Upper lobe of left lung (tissue), 6 donors: ENCODE measurements around the gene CRABP1. TPM values are rescaled to one million over a fixed set of nuclear protein-coding genes. Genes with fewer than 3 reads are reported as not detected.

Source experiments
- ATAC-seq, 2 donors: fragments of 200-7000 bp; cut with Tn5 transposase; one replicate each; pipeline ENCODE4 v1.9.1; 2022; ENCODE audit warnings: mild to moderate bottlenecking in 2 of 2, moderate library complexity in 2 of 2; ENCODE audit not compliant: low FRiP score in 2 of 2
- DNase-seq, 2 donors: peaks; one replicate each; pipeline ENCODE4 v3.0.0-alpha.2; 2019 to 2020
- H3K27ac ChIP-seq, 4 donors: fragments of 200-600 bp; sonication (generic); one replicate each; pipeline ENCODE4 v1.5.1; 2016 to 2019
- H3K27me3 ChIP-seq, 4 donors: fragments of 200-600 bp; sonication (generic); one replicate each; pipeline ENCODE4 v1.5.1; 2017 to 2019
- H3K36me3 ChIP-seq, 4 donors: fragments of 200-600 bp; sonication (generic); one replicate each; pipeline ENCODE4 v1.5.1; 2016 to 2019
- H3K4me1 ChIP-seq, 4 donors: fragments of 200-600 bp; sonication (generic); one replicate each; pipeline ENCODE4 v1.5.1; 2018 to 2019
- H3K4me3 ChIP-seq, 4 donors: fragments of 200-600 bp; sonication (generic); one replicate each; pipeline ENCODE4 v1.5.1; 2017 to 2019; ENCODE audit warnings: mild to moderate bottlenecking in 2 of 4, moderate library complexity in 1 of 4
- H3K9me3 ChIP-seq, 4 donors: fragments of 200-600 bp; sonication (generic); one replicate each; pipeline ENCODE4 v1.5.1; 2018 to 2019
- EP300 ChIP-seq, 4 donors: sonication (generic); formaldehyde crosslinking; IDR thresholded peaks; one replicate each; pipeline ENCODE4 v1.5.1; 2017; ENCODE audit warnings: antibody characterized with exemption in 4 of 4, control low read depth in 2 of 4
- POLR2A ChIP-seq, 4 donors: fragments of 450-650 bp; IDR thresholded peaks; one replicate each; pipeline ENCODE4 v1.5.1; 2016 to 2017; ENCODE audit warnings: antibody characterized with exemption in 4 of 4, mild to moderate bottlenecking in 2 of 4
- POLR2AphosphoS5 ChIP-seq, 2 donors: sonication (generic); formaldehyde crosslinking; IDR thresholded peaks; one replicate each; pipeline ENCODE4 v1.5.1; 2017; ENCODE audit warnings: antibody characterized with exemption in 2 of 2
- WGBS, 2 donors: methylation state at CpG; one replicate each; pipeline ENCODE4 v1.1.5; 2017 to 2018; 5-methylcytosine and 5-hydroxymethylcytosine counted together
- total RNA-seq, 6 donors: library from RNA; depleted of rRNA in 4 of 6; stranded (reverse); fragments of >200 nt in 4 of 6; gene quantifications; one replicate each; pipeline versions ENCODE4 v1.1.0 to v1.2.1, GENCODE V29; 2016 to 2021
- TF ChIP-seq, protein P1 (sequence below), 6 experiments: fragments of 450-650 bp in 4 of 6; fragments of 200-600 bp in 2 of 6; sonication (generic) in 2 of 6; IDR thresholded peaks; one replicate each; pipeline ENCODE4 v1.5.1; 2016 to 2019; ENCODE audit warnings: antibody characterized with exemption in 6 of 6
- donor health status: DM: no; HTN: no; CAD: no; lungs with moderate emphysema.
- donor health status: DM: no; HTN: yes; CAD: no; lungs with severe emphysema.

Gene CRABP1
- total RNA-seq, 6 donors from 2014 or later = 0.44 to 0.57 TPM; not detected in 4

- WGBS, 2 donors = 70 to 74% methylated on average over 15 to 17 of the region's 17 CpGs
- H3K27ac ChIP-seq = no peak overlapping the region
- H3K4me1 ChIP-seq = no peaks in the 10 kb centered on the region
- H3K27me3 ChIP-seq = no peaks in the 10 kb centered on the region
- ATAC-seq = no peak
- no peak overlapping the region for H3K4me3 ChIP-seq
- H3K36me3 ChIP-seq = no peaks in the 10 kb centered on the region
- H3K9me3 ChIP-seq = no peaks in the 10 kb centered on the region
- DNase-seq = no peak
- TF ChIP-seq, protein P1, sequence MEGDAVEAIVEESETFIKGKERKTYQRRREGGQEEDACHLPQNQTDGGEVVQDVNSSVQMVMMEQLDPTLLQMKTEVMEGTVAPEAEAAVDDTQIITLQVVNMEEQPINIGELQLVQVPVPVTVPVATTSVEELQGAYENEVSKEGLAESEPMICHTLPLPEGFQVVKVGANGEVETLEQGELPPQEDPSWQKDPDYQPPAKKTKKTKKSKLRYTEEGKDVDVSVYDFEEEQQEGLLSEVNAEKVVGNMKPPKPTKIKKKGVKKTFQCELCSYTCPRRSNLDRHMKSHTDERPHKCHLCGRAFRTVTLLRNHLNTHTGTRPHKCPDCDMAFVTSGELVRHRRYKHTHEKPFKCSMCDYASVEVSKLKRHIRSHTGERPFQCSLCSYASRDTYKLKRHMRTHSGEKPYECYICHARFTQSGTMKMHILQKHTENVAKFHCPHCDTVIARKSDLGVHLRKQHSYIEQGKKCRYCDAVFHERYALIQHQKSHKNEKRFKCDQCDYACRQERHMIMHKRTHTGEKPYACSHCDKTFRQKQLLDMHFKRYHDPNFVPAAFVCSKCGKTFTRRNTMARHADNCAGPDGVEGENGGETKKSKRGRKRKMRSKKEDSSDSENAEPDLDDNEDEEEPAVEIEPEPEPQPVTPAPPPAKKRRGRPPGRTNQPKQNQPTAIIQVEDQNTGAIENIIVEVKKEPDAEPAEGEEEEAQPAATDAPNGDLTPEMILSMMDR (IDR thresholded peaks at IDR 0.05) = no peak
- no peak for TF ChIP-seq EP300 (IDR thresholded peaks at IDR 0.05)
- TF ChIP-seq POLR2AphosphoS5 (IDR thresholded peaks at IDR 0.05) = no peak
These were observed 23.7 kb upstream of the CRABP1 start for GRCh38 chr15:78316283-78317083.

GRCh38 chr15:78317145-78317836 is 22.9 kb upstream of the CRABP1 start:
- WGBS, 2 donors = 84 to 87% methylated on average over 8 of the region's 8 CpGs
- no peaks in the 10 kb centered on the region for H3K4me1 ChIP-seq
- H3K4me3 ChIP-seq = no peak overlapping the region
- no peak for TF ChIP-seq POLR2AphosphoS5 (IDR thresholded peaks at IDR 0.05)
- no peak for TF ChIP-seq EP300 (IDR thresholded peaks at IDR 0.05)
- TF ChIP-seq, protein P1 (IDR thresholded peaks at IDR 0.05) = no peak
- TF ChIP-seq POLR2A (IDR thresholded peaks at IDR 0.05) = no peak
- DNase-seq = no peak
- no peak overlapping the region for H3K27ac ChIP-seq
- H3K9me3 ChIP-seq = no peaks in the 10 kb centered on the region
- H3K27me3 ChIP-seq = no peaks in the 10 kb centered on the region
- ATAC-seq = no peak
- H3K36me3 ChIP-seq = no peaks in the 10 kb centered on the region

DNA sequence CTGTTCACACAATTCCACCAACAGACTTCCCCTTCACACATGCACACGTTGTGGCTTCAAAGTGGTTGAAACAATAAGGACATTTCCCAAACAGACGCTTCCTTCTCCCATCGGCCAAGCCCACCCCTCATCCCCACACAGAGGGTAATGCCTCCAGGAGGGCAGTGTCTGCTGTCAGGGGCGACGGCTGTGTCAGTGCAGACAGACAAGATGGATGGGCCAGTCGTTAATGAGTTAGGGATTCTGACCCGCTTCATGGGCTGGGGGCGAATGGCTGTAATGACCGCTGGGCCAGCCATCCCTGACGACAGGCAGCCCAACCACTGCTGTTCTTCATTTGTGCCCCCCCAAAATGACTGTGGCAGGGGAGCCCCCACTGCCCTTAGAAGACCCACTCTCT is 20.6 kb upstream of the CRABP1 start:
- DNase-seq = no peak
- H3K36me3 ChIP-seq = no peaks in the 10 kb centered on the region
- H3K27me3 ChIP-seq = no peaks in the 10 kb centered on the region
- no peak overlapping the region for H3K27ac ChIP-seq
- ATAC-seq = no peak
- no peaks in the 10 kb centered on the region for H3K9me3 ChIP-seq
- TF ChIP-seq, protein P1 (IDR thresholded peaks at IDR 0.05) = no peak
- TF ChIP-seq EP300 (IDR thresholded peaks at IDR 0.05) (no peak), POLR2A (IDR thresholded peaks at IDR 0.05) (no peak), POLR2AphosphoS5 (IDR thresholded peaks at IDR 0.05) (no peak)
- no peaks in the 10 kb centered on the region for H3K4me1 ChIP-seq
- 63 to 70% methylated on average over 7 to 10 of the region's 10 CpGs for WGBS, 2 donors
- H3K4me3 ChIP-seq = no peak overlapping the region

GRCh38 chr15:78320183-78320582 is 20.0 kb upstream of the CRABP1 start:
- DNase-seq = no peak
- TF ChIP-seq POLR2AphosphoS5 (IDR thresholded peaks at IDR 0.05) (no peak), POLR2A (IDR thresholded peaks at IDR 0.05) (no peak), EP300 (IDR thresholded peaks at IDR 0.05) (no peak)
- TF ChIP-seq, protein P1 (IDR thresholded peaks at IDR 0.05) = no peak
- no peaks in the 10 kb centered on the region for H3K36me3 ChIP-seq
- H3K27me3 ChIP-seq = no peaks in the 10 kb centered on the region
- H3K9me3 ChIP-seq = no peaks in the 10 kb centered on the region
- no peaks in the 10 kb centered on the region for H3K4me1 ChIP-seq
- no peak overlapping the region for H3K4me3 ChIP-seq
- H3K27ac ChIP-seq = no peak overlapping the region
- no peak for ATAC-seq
- 86 to 95% methylated on average over 5 of the region's 5 CpGs for WGBS, 2 donors
